Smooth muscle cell (in vitro differentiated cells): ENCODE results near the gene LHX6. TPM values are rescaled to one million over a fixed set of nuclear protein-coding genes. Genes with fewer than 3 reads are reported as not detected.

Experiments used
- DNase-seq: peaks from one replicate; lab custom pipeline; 2025; ENCODE audit not compliant: unreplicated experiment; lab: John Stamatoyannopoulos, UW
- H2AFZ ChIP-seq: fragments of 200-600 bp; sonication (generic); 2 replicates; pipeline ENCODE4 v1.6.0; 2016; ENCODE audit warnings: antibody characterized with exemption, low read depth, mild to moderate bottlenecking
- H3F3A ChIP-seq: fragments of 200-600 bp; sonication (generic); 2 replicates; pipeline ENCODE4 v1.6.0; 2017; ENCODE audit warnings: antibody characterized with exemption, low read depth
- H3K27ac ChIP-seq: fragments of 200-600 bp; sonication (generic); 2 replicates; pipeline ENCODE4 v1.5.1; 2016; ENCODE audit warnings: low read depth, mild to moderate bottlenecking
- H3K27me3 ChIP-seq: fragments of 200-600 bp; sonication (generic); 2 replicates; pipeline ENCODE4 v1.6.1; 2016; ENCODE audit warnings: low read depth, mild to moderate bottlenecking
- H3K36me3 ChIP-seq: fragments of 200-600 bp; sonication (generic); 2 replicates; pipeline ENCODE4 v1.5.1; 2016; ENCODE audit warnings: low read depth
- H3K4me1 ChIP-seq: fragments of 200-600 bp; sonication (generic); 2 replicates; pipeline ENCODE4 v1.5.1; 2016; ENCODE audit warnings: low read depth
- H3K4me2 ChIP-seq: fragments of 200-600 bp; sonication (generic); 2 replicates; pipeline ENCODE4 v1.6.0; 2016; ENCODE audit warnings: mild to moderate bottlenecking
- H3K4me3 ChIP-seq: fragments of 200-600 bp; sonication (generic); 2 replicates; pipeline ENCODE4 v1.5.1; 2016; ENCODE audit warnings: mild to moderate bottlenecking
- H3K79me2 ChIP-seq: fragments of 200-600 bp; sonication (generic); 2 replicates; pipeline ENCODE4 v1.6.0; 2016; ENCODE audit warnings: low read depth, mild to moderate bottlenecking
- H3K9ac ChIP-seq: fragments of 200-600 bp; sonication (generic); 2 replicates; pipeline ENCODE4 v1.6.0; 2016; ENCODE audit warnings: low read depth
- H3K9me3 ChIP-seq: fragments of 200-600 bp; sonication (generic); replicated peaks from 2 replicates; pipeline ENCODE4 v1.5.1; 2016; ENCODE audit warnings: low read depth
- H4K20me1 ChIP-seq: fragments of 200-600 bp; sonication (generic); 2 replicates; pipeline ENCODE4 v1.6.0; 2016; ENCODE audit warnings: low read depth
- CTCF ChIP-seq: fragments of 200-600 bp; sonication (generic); IDR thresholded peaks from 2 replicates; pipeline ENCODE4 v1.5.1; 2017; ENCODE audit warnings: borderline replicate concordance, mild to moderate bottlenecking, antibody characterized with exemption; ENCODE audit not compliant: insufficient read depth, poor library complexity, severe bottlenecking
- WGBS: methylation state at CpG from one replicate; pipeline ENCODE4 v1.1.7; 2016; ENCODE audit warnings: low lambda C conversion rate; 5-methylcytosine and 5-hydroxymethylcytosine counted together
- polyA plus RNA-seq: library from polyadenylated mRNA; unstranded; fragments of >200 nt; fragmentation: Nextera tagmentation; extraction: Ambion mirVana; gene quantifications from 2 replicates; pipeline ENCODE4 v1.2.1, GENCODE V29; 2016
- total RNA-seq: library from RNA; depleted of rRNA; stranded (reverse); fragments of >200 nt; gene quantifications from 2 replicates; pipeline ENCODE4 v1.2.3, GENCODE V29; 2014

Gene LHX6
- total and polyA plus RNA-seq, 2 experiments from 2014 or later, result not detected

GRCh38 chr9:122217640-122218039 is 11.1 kb downstream of the LHX6 start:
- no peak for DNase-seq
- Histone ChIP-seq H3K27me3 (peaks cover 100% of the 10 kb centered on the region), H3K36me3 (no peaks in the 10 kb centered on the region), H4K20me1 (no peaks in the 10 kb centered on the region), H2AFZ (no peak overlapping the region), H3K4me1 (peaks cover 17% of the 10 kb centered on the region), H3K4me2 (no peak overlapping the region), H3K27ac (no peak overlapping the region), H3K4me3 (no peak overlapping the region), H3F3A (no peaks in the 10 kb centered on the region), H3K9ac (no peak overlapping the region), H3K79me2 (no peaks in the 10 kb centered on the region), H3K9me3 (no peaks in the 10 kb centered on the region)
- WGBS, result 83% methylated on average over 4 of the region's 4 CpGs
- no peak for TF ChIP-seq CTCF

- H4K20me1 ChIP-seq, result no peaks in the 10 kb centered on the region
Observed at GRCh38 chr9:122216798-122217418, 11.8 kb downstream of the LHX6 start.

GRCh38 chr9:122216138-122216797 is 12.5 kb downstream of the LHX6 start:
- no peak for TF ChIP-seq CTCF
- no peaks in the 10 kb centered on the region for H4K20me1 ChIP-seq
- H2AFZ ChIP-seq, result no peak overlapping the region
- H3K9ac ChIP-seq, result no peak overlapping the region
- peaks cover 17% of the 10 kb centered on the region for H3K4me1 ChIP-seq
- no peak overlapping the region for H3K27ac ChIP-seq
- no peak overlapping the region for H3K4me3 ChIP-seq
- 73% methylated on average over 4 of the region's 4 CpGs for WGBS
- H3F3A ChIP-seq, result no peaks in the 10 kb centered on the region
- H3K9me3 ChIP-seq, result no peaks in the 10 kb centered on the region
- no peaks in the 10 kb centered on the region for H3K36me3 ChIP-seq
- no peaks in the 10 kb centered on the region for H3K79me2 ChIP-seq
- peaks cover 100% of the 10 kb centered on the region for H3K27me3 ChIP-seq
- H3K4me2 ChIP-seq, result no peak overlapping the region
- no peak for DNase-seq

More at GRCh38 chr9:122216798-122217418, 11.8 kb downstream of the LHX6 start:
- TF ChIP-seq CTCF, result no peak
- 69% methylated on average over 32 of the region's 35 CpGs for WGBS
- no peak for DNase-seq
- H3K4me2 ChIP-seq, result no peak overlapping the region
- H3F3A ChIP-seq, result no peaks in the 10 kb centered on the region
- peaks cover 100% of the 10 kb centered on the region for H3K27me3 ChIP-seq
- H2AFZ ChIP-seq, result no peak overlapping the region
- no peak overlapping the region for H3K4me3 ChIP-seq
- H3K4me1 ChIP-seq, result peaks cover 17% of the 10 kb centered on the region
- H3K36me3 ChIP-seq, result no peaks in the 10 kb centered on the region
- H3K79me2 ChIP-seq, result no peaks in the 10 kb centered on the region
- H3K27ac ChIP-seq, result no peak overlapping the region
- no peak overlapping the region for H3K9ac ChIP-seq
- H3K9me3 ChIP-seq, result no peaks in the 10 kb centered on the region
